Measurements from ENCODE around the gene CNNM2.

GRCh38 chr10:103086799-103087198, 168.7 kb downstream of the CNNM2 start:
- no peak for TF ChIP-seq CTCF (IDR thresholded peaks at IDR 0.05)
- no peak for TF ChIP-seq POLR2A (IDR thresholded peaks at IDR 0.05)

Data from right lobe of liver (tissue), 4 donors.